Body of pancreas (tissue), 4 donors: ENCODE measurements around the gene XRCC6. TPM values are rescaled to one million over a fixed set of nuclear protein-coding genes. Genes with fewer than 3 reads are reported as not detected.
"Not testable (repeated sequence)": the region's sequence is repeated elsewhere in the genome, so short reads cannot be mapped to it uniquely, and the experiment has no call there.

Source experiments
- ATAC-seq: fragments of 150-250 bp; one replicate; pipeline ENCODE4 v1.9.1; 2016
- DNase-seq, 4 donors: peaks; one replicate each; pipeline ENCODE4 v3.0.0-alpha.2; 2019
- H3K27ac ChIP-seq, 4 donors: fragments of 200-600 bp; sonication (generic); 1 replicate in 3 of 4; 2 replicates in 1 of 4; pipeline versions ENCODE4 v1.5.1 to v1.6.1; 2016 to 2019; ENCODE audit warnings: mild to moderate bottlenecking in 1 of 4, mixed read lengths in 1 of 4, moderate library complexity in 1 of 4
- H3K27me3 ChIP-seq, 2 donors: fragments of 200-600 bp; sonication (generic); one replicate each; pipeline ENCODE4 v1.6.0; 2016; ENCODE audit warnings: mild to moderate bottlenecking in 1 of 2
- H3K36me3 ChIP-seq, 2 donors: fragments of 200-600 bp; sonication (generic); replicated peaks in 1 of 2; 2 replicates each; pipeline ENCODE4 v1.5.1; 2016; ENCODE audit warnings: low read depth in 2 of 2; ENCODE audit not compliant: insufficient read depth in 1 of 2
- H3K4me1 ChIP-seq: fragments of 200-600 bp; sonication (generic); one replicate; pipeline ENCODE4 v1.6.0; 2016
- H3K4me3 ChIP-seq, 2 donors: fragments of 200-600 bp; sonication (generic); 1 replicate in 1 of 2; 2 replicates in 1 of 2; pipeline ENCODE4 v1.5.1; 2016 to 2019
- H3K9me3 ChIP-seq, 3 donors: fragments of 200-600 bp; sonication (generic); 1 replicate in 2 of 3; 2 replicates in 1 of 3; pipeline ENCODE4 v1.5.1; 2016
- POLR2A ChIP-seq, 3 donors: fragments of 450-650 bp; IDR thresholded peaks; one replicate each; pipeline ENCODE4 v1.6.1; 2016; ENCODE audit warnings: antibody characterized with exemption in 3 of 3, mild to moderate bottlenecking in 2 of 3
- WGBS, 2 donors: methylation state at CpG; one replicate each; pipeline ENCODE4 v1.1.5; 2017; 5-methylcytosine and 5-hydroxymethylcytosine counted together
- intact Hi-C: fragments of 100-400 bp; cut with DNase I; formaldehyde crosslinking; loops from one replicate; pipeline ENCODE4 v1.15.1; 2023
- total RNA-seq, 2 donors: library from RNA; depleted of rRNA; stranded (reverse); fragments of >200 nt; gene quantifications; one replicate each; pipeline ENCODE4 v1.1.0, GENCODE V29; 2016
- TF ChIP-seq, protein P1 (sequence below), 7 experiments: fragments of 450-650 bp in 4 of 7; fragments of 200-600 bp in 3 of 7; sonication (generic) in 3 of 7; IDR thresholded peaks; one replicate each; pipeline ENCODE4 v1.5.1; 2016 to 2019; ENCODE audit warnings: antibody characterized with exemption in 7 of 7

XRCC6 gene
- total RNA-seq, 2 donors from 2014 or later = 68.7 to 102 TPM

DNA sequence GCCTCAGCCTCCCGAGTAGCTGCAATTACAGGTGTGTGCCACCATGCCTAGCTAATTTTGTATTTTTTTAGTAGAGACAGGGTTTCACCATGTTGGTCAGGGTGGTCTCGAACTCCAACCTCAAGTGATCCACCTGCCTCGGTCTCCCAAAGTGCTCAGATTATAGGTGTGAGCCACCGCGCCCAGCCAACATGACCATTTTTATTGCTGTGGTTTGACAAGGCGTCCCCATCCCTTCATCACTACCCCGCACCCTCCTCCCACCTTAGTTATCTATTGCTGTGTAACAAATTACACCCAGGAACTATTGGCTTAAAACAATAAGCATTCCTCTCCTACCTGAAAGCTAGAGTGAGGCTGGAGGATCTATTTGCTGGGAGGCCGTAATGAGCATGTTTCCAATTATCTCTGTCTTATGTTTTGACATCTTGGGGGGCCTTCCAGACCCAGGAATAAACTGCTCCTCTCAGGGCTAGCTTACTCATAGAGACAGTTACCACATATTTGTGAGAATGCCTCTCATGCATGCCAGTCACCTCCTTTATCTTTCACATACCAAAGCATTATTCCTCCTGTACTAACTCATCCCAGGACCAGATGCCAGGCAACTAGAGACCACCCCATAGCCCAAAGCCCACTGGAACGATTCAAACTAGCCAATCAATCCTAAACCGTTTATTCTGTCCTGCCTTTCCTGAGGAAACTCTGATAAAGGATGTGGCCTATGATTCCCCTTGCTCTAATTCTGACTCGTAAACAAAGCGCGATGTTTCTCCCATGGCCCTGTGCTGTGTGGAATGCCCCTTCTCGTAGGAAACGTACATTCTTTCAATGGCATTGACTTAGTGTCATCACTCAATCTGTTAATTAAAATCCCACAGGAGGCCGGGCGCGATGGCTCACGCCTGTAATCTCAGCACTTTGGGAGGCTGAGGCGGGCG lies 48.1 kb downstream of the XRCC6 start:
- no peaks in the 10 kb centered on the region for H3K27me3 ChIP-seq
- H3K36me3 ChIP-seq = peaks cover 0 to 3% of the 10 kb centered on the region in 2 donors
- 81 to 88% methylated on average over 21 of the region's 21 CpGs for WGBS, 2 donors
- H3K27ac ChIP-seq = no peak overlapping the region
- no peak for TF ChIP-seq POLR2A (IDR thresholded peaks at IDR 0.05)
- TF ChIP-seq, protein P1, sequence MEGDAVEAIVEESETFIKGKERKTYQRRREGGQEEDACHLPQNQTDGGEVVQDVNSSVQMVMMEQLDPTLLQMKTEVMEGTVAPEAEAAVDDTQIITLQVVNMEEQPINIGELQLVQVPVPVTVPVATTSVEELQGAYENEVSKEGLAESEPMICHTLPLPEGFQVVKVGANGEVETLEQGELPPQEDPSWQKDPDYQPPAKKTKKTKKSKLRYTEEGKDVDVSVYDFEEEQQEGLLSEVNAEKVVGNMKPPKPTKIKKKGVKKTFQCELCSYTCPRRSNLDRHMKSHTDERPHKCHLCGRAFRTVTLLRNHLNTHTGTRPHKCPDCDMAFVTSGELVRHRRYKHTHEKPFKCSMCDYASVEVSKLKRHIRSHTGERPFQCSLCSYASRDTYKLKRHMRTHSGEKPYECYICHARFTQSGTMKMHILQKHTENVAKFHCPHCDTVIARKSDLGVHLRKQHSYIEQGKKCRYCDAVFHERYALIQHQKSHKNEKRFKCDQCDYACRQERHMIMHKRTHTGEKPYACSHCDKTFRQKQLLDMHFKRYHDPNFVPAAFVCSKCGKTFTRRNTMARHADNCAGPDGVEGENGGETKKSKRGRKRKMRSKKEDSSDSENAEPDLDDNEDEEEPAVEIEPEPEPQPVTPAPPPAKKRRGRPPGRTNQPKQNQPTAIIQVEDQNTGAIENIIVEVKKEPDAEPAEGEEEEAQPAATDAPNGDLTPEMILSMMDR (IDR thresholded peaks at IDR 0.05) = no peak
- DNase-seq (no peak), ATAC-seq (no peak)
- H3K9me3 ChIP-seq = no peaks in the 10 kb centered on the region
- H3K4me1 ChIP-seq = peaks cover 10% of the 10 kb centered on the region
- intact Hi-C loops = no loop called here
- H3K4me3 ChIP-seq = no peak overlapping the region

DNA sequence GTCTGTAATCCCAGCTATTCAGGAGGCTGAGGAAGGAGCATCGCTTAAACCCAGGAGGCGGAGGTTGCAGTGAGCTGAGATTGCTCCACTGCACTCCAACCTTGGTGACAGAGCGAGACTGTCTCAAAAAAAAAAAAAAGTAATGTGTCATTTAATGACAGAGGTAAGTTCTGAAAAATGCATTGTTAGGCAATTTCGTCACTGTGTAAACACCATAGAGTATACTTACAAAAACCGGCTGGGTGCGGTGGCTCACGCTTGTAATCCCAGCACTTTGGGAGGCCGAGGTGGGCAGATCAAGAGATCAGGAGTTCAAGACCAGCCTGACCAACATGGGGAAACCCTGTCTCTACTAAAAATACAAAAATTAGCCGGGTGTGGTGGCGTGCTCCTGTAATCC lies 51.0 kb downstream of the XRCC6 start:
- H3K4me1 ChIP-seq, DNase-seq, H3K36me3 ChIP-seq, intact Hi-C loops, H3K9me3 ChIP-seq, H3K4me3 ChIP-seq, H3K27me3 ChIP-seq, H3K27ac ChIP-seq: not testable (repeated sequence)
- 77 to 78% methylated on average over 10 of the region's 10 CpGs for WGBS, 2 donors
- ATAC-seq = peak; percentile 33

DNA sequence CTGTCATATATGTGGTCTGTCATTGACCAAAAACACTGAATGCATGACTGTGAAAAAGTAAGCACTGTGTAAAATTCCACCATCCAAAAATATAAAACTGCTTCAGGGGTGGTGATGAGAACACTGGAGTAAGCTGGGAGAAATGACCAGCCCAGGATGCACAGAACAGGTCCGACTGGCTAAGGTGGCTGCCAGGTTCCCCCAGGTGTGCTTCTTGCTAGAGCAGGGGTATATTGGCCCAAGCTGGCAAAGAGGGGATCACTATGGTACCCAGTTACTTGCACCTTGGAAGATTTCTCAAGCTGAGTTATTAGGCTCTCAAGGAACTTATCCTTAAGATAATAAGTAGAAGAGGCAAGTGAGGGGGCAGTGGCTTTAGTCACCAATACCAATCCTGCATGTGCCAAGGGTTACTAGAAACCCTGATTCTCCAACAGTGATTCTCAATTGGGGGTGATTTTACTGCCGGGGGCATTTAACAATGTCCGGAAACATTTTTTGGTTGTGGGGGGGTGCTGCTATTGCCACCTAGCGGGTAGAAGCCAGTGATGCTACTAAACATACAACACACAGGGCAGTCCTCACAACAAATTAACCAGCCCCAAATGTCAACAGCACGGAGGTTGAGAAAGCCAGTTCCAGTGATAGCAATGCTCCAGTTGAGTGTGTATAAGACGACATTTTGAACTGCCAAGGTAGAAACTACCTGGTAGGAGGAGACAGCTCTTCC lies 51.9 kb downstream of the XRCC6 start:
- H3K4me1 ChIP-seq = no peaks in the 10 kb centered on the region
- intact Hi-C loops = no loop called here
- 70 to 71% methylated on average over 4 to 6 of the region's 6 CpGs for WGBS, 2 donors
- H3K36me3 ChIP-seq = peaks cover 0 to 7% of the 10 kb centered on the region in 2 donors
- H3K9me3 ChIP-seq = no peaks in the 10 kb centered on the region
- H3K4me3 ChIP-seq = no peak overlapping the region
- TF ChIP-seq, protein P1 (IDR thresholded peaks at IDR 0.05) = peak in 1 of 7 experiments; percentile 4
- TF ChIP-seq POLR2A (IDR thresholded peaks at IDR 0.05) = no peak
- DNase-seq = no peak
- ATAC-seq = peak; percentile 28
- no peak overlapping the region for H3K27ac ChIP-seq
- no peaks in the 10 kb centered on the region for H3K27me3 ChIP-seq

DNA sequence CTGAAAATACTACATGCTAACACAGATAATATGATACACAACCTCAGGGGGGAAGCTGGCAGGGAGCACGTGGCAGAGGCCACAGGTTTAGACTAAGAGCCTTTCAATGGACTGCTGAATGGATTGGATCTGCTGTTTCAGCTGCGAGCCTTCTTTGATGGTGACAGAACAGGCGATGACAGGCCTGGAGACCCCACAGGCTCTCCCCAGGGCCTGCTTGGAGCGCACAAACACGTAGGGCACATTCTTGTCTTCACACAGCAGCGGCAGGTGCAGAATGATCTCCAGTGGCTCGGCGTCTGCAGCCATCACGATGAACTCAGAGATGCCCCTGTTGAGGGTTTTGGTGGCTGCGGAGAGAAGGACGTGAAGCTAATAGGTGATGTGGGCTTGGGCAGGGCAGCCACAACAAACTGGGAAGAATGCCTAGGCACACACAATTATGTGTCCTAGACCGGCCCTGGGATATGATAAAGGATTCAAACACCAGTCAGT lies 53.8 kb downstream of the XRCC6 start:
- TF ChIP-seq, protein P1 (IDR thresholded peaks at IDR 0.05) = no peak
- TF ChIP-seq POLR2A (IDR thresholded peaks at IDR 0.05) = no peak
- intact Hi-C loops = no loop called here
- DNase-seq (no peak), ATAC-seq (no peak)
- Histone ChIP-seq H3K4me3 (no peak overlapping the region), H3K9me3 (no peaks in the 10 kb centered on the region), H3K27me3 (no peaks in the 10 kb centered on the region), H3K27ac (no peak overlapping the region), H3K36me3 (peaks cover 0 to 15% of the 10 kb centered on the region in 2 donors), H3K4me1 (no peaks in the 10 kb centered on the region)
- WGBS, 2 donors = 85 to 88% methylated on average over 12 of the region's 12 CpGs

DNA sequence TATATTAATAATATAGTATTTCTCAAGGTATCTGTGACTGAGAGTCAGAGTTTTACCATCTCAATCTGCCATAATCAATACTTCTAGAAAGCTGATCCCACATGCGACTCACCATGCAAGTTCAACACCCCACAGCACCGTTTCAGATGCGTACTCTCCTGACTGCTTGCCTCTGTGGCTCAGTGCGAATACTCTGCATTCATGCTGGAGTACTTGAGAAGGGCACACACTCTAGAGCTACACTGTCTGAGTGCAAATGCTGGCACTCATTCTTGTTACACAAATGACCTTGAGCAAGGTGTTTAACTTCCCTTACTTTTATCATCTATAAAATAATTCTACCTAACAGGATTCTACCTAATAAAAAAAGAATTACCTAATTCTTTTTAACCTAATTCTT lies 55.0 kb downstream of the XRCC6 start:
- ATAC-seq (no peak), DNase-seq (no peak)
- intact Hi-C loops = no loop called here
- 77 to 91% methylated on average over 4 of the region's 4 CpGs for WGBS, 2 donors
- Histone ChIP-seq H3K4me3 (no peak overlapping the region), H3K36me3 (peaks cover 0 to 19% of the 10 kb centered on the region in 2 donors), H3K27ac (no peak overlapping the region), H3K27me3 (no peaks in the 10 kb centered on the region), H3K4me1 (peaks cover 2% of the 10 kb centered on the region), H3K9me3 (no peaks in the 10 kb centered on the region)
- TF ChIP-seq, protein P1 (IDR thresholded peaks at IDR 0.05) = no peak
- no peak for TF ChIP-seq POLR2A (IDR thresholded peaks at IDR 0.05)
